ENCODE measurements around the gene DDIT4.
"Not testable (repeated sequence)": the region's sequence is repeated elsewhere in the genome, so short reads cannot be mapped to it uniquely, and the experiment has no call there.

DDIT4 gene, protein sequence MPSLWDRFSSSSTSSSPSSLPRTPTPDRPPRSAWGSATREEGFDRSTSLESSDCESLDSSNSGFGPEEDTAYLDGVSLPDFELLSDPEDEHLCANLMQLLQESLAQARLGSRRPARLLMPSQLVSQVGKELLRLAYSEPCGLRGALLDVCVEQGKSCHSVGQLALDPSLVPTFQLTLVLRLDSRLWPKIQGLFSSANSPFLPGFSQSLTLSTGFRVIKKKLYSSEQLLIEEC

DNA sequence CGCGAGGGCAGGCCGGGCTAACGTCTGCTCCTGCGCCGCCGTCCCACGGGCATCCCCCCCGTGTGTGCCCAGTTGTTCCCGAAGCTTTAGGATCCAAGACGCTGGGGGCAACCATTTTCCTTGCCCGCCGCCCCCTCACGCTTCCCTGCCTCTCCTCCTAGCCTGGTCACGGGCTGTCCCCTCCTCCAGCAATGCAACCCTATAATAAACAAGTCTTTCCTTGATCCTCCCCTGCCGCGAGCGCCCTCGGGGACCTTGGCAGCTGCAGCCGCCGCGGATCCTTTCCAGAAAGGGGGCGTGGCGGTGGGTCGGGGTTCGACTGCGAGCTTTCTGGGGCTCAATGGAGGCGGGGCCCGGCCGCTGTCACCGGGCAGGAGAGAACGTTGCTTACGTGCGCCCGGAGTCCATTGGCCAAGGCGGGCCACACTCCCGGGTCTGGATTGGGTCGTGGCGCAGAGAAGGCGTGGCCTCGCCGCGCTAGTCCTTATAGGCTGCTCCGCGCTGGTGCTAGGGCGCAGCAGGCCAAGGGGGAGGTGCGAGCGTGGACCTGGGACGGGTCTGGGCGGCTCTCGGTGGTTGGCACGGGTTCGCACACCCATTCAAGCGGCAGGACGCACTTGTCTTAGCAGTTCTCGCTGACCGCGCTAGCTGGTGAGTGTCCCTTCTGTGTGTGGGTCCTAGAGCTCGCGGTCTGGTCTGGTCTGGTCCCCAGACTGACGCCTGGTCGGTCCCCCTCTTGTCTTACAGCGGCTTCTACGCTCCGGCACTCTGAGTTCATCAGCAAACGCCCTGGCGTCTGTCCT, at the start of gene DDIT4:
Gene DDIT4, plus strand, starts transcription at position 515 of the 803 bp plus-strand sequence. CDS start 293 bp downstream, outside the sequence.
- peak; percentile 99 for DNase-seq (ENCODE audit: extremely low read depth in 1 of 2, low read depth in 1 of 2)

DNA sequence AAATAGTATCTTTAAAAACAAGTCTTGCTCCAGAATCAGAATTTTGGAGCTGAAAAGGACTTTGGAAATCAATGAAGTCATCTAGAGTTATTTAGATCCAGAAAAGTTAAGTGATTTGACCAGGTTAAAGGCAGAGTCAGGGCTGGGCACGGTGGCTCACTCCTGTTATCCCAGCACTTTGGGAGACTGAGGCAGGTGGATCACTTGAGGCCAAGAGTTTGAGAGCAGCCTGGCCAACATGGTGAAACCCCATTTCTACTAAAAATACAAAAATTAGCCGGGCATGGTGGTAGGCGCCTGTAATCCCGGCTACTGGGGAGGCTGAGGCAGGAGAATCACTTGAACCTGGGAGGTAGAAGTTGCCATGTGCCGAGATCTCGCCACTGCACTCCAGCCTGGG, 49.5 kb upstream of the DDIT4 start:
- DNase-seq (ENCODE audit: extremely low read depth in 1 of 2, low read depth in 1 of 2) = not testable (repeated sequence)

DNA sequence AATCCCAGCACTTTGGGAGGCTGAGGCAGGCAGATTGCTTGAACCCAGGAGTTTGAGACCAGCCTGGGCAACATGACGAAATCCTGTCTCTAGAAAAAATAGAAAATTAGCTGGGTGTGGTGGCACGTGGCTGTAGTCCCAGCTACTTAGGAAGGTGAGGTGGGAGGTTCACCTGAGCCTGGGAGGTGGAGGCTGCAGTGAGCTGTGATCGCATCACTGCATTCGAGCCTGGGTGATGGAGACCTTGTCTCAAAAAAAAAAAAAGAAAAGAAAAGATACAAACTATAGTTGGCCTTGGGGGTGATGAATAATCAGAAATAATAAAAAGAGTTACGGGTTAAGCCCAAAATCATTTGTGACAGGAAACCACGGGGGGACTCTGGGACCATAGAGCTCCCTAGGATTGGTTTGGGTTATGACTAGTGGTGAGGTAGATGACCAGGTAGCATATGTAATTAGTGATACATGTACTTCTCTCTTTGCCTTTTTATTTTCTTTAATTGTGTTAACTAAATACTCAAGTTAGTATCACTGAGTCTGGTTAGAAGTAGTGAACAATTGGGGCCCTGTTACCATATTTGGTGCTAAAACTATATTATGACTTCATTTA, 47.2 kb upstream of the DDIT4 start:
- DNase-seq (ENCODE audit: extremely low read depth in 1 of 2, low read depth in 1 of 2) = no peak

GRCh38 chr10:72227826-72228225, 45.9 kb upstream of the DDIT4 start:
- no peak for DNase-seq (ENCODE audit: extremely low read depth in 1 of 2, low read depth in 1 of 2)

- no peak for DNase-seq (ENCODE audit: extremely low read depth in 1 of 2, low read depth in 1 of 2)
Observed at GRCh38 chr10:72228318-72228751, 45.4 kb upstream of the DDIT4 start.

DNA sequence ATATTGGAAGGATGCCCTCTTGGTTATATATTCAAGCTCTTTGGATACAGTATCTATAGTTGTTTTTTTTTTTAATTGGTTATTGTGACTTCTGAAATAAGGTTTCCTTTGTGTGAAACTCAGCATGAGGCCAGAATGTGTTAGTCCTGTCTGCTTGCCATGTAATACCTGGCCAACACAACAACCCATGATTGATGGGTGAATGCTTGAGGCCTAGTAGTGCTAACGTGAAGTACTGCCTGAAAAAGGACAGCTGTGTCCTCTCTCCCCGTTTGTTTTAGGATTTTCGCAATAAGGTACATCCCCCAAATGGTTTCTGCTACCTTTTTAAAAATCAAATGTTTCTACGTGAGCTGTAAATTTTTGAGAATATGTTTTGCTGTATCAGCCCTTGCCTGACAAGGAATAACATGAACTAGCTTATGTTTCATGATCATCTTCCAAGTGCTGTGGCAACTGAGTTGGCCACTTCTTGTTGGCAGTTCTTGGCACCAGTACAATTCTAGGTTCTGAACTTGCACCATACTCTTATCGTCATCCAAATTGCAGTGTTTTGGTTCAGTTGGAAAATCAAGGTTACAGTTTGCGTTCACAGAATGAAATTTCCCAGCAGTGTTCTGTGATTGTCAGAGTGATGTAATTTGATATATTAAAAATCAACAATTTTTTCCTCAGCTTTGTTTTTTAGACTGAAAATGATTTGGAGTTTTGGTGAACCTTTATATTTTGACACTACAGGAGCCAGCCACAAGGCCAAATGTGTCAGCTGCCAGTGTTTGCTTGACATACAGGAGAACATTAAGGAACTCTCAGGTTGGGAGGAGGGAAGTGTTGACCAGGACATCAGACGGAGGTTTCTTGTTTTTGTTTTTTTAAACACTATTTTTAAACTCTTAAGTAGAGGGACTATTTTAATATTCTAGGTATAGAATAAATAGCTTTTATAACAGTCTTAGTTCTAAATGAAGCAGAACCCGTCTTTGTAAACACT, 44.2 kb upstream of the DDIT4 start:
- DNase-seq (ENCODE audit: extremely low read depth in 1 of 2, low read depth in 1 of 2) = no peak

DNA sequence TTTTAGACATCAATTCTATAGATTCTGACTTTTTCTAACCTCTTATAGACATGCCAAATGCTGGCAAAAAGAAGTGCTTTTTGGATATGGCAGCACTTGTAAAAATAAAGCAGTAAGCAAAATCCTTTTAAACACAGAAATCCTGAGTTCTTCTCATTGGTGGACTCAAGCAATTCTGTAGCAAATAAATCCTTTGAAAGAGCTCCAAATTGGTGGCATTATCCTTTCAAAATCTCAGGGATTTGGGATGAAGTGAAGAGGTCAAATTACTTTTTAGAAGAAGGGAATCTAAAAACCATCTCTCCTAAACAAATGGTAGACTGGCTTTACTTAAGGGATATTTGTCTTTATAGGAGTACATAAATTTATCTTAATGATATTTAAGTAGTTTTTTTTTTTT, 40.1 kb upstream of the DDIT4 start:
- no peak for DNase-seq (ENCODE audit: extremely low read depth in 1 of 2, low read depth in 1 of 2)

GRCh38 chr10:72234560-72235095, 39.1 kb upstream of the DDIT4 start:
- no peak for DNase-seq (ENCODE audit: extremely low read depth in 1 of 2, low read depth in 1 of 2)

DNA sequence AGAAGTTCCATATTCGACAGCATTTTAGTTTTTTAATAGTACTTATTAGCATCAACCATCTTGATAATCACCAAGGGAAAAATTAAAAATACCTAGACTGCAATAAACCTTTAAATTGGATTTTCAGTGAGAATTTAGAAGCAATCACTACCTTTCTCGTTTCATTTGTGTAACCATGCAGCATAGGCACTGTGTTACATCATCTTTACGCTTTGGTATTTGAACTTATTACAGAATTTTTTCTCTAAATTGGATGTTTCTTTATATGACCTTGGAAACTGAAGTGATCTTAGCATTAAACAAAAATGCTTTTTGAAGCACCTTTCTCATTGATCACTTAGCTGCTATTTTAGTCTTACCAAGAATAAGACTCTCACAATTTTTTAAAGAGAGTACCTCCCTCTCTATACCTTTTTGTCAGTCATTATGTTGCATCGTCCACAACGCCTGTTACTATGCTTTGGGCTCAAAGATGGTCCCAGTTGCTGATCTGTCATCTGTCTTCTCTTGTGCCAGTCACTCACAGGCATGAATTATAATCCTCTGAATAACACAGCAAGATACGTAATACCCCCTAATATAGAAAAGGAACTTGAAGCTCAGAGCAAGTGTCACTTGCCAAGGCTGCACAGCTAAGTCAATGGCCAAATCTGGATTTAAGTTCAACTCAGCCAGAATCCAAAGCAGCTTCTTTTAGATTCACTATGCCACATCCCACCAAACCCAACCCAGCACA, 38.0 kb upstream of the DDIT4 start:
- DNase-seq (ENCODE audit: extremely low read depth in 1 of 2, low read depth in 1 of 2) = no peak

DNA sequence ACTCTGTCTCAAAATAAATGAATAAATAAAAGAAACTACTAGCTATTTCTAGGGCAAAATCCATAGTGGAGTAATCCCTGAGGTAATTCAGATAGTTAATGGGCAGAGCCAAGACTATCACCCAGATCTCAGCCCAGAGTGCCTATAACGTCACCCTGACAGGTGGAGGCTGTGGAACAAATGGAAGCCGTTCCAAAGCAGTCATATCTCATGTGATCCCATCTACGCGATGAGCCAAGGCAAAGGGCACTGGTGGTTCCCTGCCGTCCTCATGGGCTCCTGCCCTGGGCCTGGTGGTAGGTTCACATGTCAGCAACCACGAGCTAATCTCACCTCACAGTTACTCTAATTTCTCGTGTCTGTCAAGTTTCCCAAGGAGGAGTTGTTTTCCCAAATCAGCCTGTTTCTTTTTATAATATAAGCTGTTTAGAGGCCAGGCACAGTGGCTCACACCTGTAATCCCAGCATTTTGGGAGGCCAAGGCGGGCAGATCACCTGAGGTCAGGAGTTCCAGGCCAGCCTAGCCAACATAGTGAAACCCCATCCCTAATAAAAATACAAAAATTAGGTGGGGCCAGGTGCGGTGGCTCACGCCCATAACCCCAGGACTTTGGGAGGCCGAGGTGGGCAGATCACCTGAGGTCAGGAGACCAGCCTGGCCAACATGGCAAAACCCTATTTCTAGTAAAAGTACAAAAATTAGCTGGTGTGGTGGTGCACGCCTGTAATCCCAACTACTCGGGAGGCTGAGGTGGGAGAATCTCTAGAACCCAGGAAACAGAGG, 35.1 kb upstream of the DDIT4 start:
- DNase-seq (ENCODE audit: extremely low read depth in 1 of 2, low read depth in 1 of 2) = no peak

GRCh38 chr10:72239409-72239808, 34.3 kb upstream of the DDIT4 start:
- no peak for DNase-seq (ENCODE audit: extremely low read depth in 1 of 2, low read depth in 1 of 2)

- no peak for DNase-seq (ENCODE audit: extremely low read depth in 1 of 2, low read depth in 1 of 2)
Observed at GRCh38 chr10:72240371-72240770, 33.4 kb upstream of the DDIT4 start.

GRCh38 chr10:72241691-72242252, 32.0 kb upstream of the DDIT4 start:
- no peak for DNase-seq (ENCODE audit: extremely low read depth in 1 of 2, low read depth in 1 of 2)

- DNase-seq (ENCODE audit: extremely low read depth in 1 of 2, low read depth in 1 of 2) = no peak
Observed at GRCh38 chr10:72242675-72243074, 31.0 kb upstream of the DDIT4 start.

- DNase-seq (ENCODE audit: extremely low read depth in 1 of 2, low read depth in 1 of 2) = no peak
Observed at GRCh38 chr10:72243822-72244437, 29.8 kb upstream of the DDIT4 start.

GRCh38 chr10:72244573-72245038, 29.1 kb upstream of the DDIT4 start:
- DNase-seq (ENCODE audit: extremely low read depth in 1 of 2, low read depth in 1 of 2) = no peak

DNA sequence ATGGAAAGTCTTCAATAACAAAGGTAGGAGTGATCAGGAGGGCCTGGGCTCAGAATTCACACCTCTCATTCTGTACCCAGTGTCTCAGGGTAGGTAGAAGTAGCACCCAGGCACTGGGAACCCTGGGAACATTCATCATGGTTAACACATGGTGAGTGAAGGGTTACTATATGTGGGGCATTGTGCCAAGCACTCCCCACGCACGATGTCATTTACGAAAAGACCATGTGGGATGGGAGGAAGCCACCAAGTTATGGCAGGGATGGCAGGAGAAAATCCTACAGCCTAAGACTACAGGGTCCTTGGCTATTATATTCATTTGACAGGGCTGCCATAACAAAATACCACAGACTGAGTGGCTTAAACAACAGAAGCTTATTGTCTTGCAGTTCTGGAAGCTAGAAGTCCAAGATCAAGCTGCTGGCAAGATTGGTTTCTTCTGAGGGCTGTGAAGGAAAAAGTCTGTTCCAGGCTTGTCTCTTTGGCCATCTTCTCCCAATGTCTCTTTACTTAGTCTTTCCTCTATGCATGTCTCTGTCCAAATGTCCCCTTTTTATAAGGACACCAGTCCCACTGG, 27.7 kb upstream of the DDIT4 start:
- DNase-seq (ENCODE audit: extremely low read depth in 1 of 2, low read depth in 1 of 2) = no peak
